K562 (cell line): Measurements from ENCODE around the gene GOLGA6D.
"Not testable (repeated sequence)": the region's sequence is repeated elsewhere in the genome, so short reads cannot be mapped to it uniquely, and the experiment has no call there.

Source experiments
- CHD4 ChIP-seq: fragments of 200-600 bp; sonication (generic); IDR thresholded peaks from 3 replicates; pipeline ENCODE4 v1.6.1; 2012; ENCODE audit warnings: low read depth, mild to moderate bottlenecking, mixed read lengths, low read length, inconsistent platforms; ENCODE audit not compliant: insufficient read depth, insufficient replicate concordance, poor library complexity, severe bottlenecking
- FOXP1 ChIP-seq: sonication (generic); formaldehyde crosslinking; IDR thresholded peaks from 2 replicates; pipeline ENCODE4 v1.8.0; 2022; ENCODE audit warnings: mild to moderate bottlenecking, missing genetic modification reagents
- ZBTB1 ChIP-seq: sonication (generic); formaldehyde crosslinking; IDR thresholded peaks from 2 replicates; pipeline ENCODE4 v1.8.1; 2023; ENCODE audit warnings: missing genetic modification reagents, low read depth, mild to moderate bottlenecking, borderline replicate concordance
- TF ChIP-seq, protein P1 (sequence below): sonication (generic); formaldehyde crosslinking; IDR thresholded peaks from 2 replicates; pipeline ENCODE4 v1.8.1; 2023; ENCODE audit warnings: mild to moderate bottlenecking, missing genetic modification reagents

DNA sequence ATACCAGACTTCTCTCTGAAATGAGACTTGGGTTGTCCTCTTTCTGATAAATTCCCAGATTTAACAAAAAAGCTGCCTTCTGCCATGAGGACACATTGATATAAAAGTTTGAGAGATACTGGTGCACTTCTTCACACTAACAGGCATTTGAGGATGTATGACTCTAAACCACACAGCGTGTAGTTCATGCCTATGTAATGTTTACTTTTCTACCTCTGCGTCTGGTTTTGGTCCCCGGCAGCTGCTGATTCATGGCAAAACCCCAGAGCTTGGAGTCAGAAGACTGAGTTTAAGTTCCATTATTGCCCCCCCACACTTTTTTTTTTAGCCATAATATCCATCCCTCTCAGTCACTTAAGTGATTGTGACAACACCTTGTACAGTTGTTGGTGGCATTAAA, 1.5 kb downstream of the GOLGA6D start:
- TF ChIP-seq, protein P1, sequence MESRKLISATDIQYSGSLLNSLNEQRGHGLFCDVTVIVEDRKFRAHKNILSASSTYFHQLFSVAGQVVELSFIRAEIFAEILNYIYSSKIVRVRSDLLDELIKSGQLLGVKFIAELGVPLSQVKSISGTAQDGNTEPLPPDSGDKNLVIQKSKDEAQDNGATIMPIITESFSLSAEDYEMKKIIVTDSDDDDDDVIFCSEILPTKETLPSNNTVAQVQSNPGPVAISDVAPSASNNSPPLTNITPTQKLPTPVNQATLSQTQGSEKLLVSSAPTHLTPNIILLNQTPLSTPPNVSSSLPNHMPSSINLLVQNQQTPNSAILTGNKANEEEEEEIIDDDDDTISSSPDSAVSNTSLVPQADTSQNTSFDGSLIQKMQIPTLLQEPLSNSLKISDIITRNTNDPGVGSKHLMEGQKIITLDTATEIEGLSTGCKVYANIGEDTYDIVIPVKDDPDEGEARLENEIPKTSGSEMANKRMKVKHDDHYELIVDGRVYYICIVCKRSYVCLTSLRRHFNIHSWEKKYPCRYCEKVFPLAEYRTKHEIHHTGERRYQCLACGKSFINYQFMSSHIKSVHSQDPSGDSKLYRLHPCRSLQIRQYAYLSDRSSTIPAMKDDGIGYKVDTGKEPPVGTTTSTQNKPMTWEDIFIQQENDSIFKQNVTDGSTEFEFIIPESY (CRISPR knock-in tag) = not testable (repeated sequence)
- not testable (repeated sequence) for TF ChIP-seq CHD4; ZBTB1 (CRISPR knock-in tag); FOXP1 (CRISPR knock-in tag)
